Kidney tubule cell (primary cell): ENCODE data around the gene FAM90A26.
"Not testable (repeated sequence)": the region's sequence is repeated elsewhere in the genome, so short reads cannot be mapped to it uniquely, and the experiment has no call there.

Experiments used
- DNase-seq: peaks from one replicate; pipeline ENCODE4 v3.0.0-alpha.2; 2018; ENCODE audit warnings: low spot score

FAM90A26 gene, protein sequence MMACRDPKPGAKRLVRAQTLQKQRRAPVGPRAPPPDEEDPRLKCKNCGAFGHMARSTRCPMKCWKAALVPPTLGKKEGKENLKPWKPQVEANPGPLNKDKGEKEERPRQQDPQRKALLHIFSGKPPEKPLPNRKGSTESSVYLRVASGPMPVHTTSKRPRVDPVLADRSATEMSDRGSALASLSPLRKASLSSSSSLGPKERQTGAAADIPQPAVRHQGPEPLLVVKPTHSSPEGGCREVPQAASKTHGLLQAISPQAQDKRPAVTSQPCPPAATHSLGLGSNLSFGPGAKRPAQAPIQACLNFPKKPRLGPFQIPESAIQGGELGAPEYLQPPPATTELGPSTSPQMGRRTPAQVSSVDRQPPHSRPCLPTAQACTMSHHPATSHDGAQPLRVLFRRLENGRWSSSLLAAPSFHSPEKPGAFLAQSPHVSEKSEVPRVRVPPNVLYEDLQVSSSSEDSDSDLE

DNA sequence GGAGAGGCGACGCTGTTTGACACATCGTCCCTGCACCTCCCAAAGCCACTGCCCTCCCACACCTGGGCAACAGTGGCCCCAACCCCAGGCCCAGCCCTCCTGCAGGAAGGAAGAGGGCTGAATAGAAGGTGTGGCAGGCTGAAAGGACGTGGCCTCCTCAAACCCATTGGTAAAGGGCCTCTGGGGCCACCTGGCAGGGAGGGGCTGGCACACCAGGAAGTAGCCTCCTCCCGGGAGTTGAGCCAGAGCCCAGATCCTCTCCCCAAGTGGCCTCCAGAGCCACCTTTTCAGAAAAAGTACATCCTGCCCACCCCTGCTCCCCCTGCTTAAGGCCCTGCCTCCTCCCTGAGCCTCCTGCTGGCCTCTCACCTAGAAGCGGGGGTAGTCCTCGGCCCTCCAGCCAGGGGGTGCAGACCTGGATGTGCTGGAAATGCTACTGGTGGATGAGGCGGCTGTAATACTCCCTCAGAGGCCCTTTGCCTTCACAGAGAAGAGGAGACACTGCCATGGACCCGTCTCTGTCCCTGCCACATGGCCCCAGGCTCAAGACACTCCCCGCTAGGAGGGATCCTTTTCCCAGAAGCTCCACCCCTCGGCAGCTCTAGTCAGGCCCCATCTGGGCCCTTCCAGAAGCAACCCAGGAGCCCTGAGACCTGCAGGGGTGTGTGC, at the start of gene FAM90A26:
Gene FAM90A26 (plus strand): TSS at position 619 of the 669 bp plus-strand sequence. CDS start 2,764 bp downstream, outside the sequence.
- not testable (repeated sequence) for DNase-seq

DNA sequence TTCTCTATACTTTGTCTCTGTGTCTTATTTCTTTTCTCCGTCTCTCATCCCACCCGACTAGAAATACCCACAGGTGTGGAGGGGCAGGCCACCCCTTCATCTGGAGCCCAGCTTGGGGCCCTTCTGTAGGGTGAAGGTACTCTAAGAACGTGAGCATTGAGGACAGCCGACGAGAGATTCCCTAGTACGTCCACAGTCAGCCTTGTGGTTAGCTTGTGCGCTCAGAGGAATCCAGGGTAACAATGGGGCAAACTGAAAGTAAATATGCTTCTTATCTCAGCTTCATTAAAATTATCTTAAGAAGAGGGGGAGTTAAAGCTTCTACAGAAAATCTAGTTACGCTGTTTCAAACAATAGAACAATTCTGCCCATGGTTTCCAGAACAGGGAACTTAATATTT, 47.5 kb upstream of the FAM90A26 start:
- DNase-seq: not testable (repeated sequence)

DNA sequence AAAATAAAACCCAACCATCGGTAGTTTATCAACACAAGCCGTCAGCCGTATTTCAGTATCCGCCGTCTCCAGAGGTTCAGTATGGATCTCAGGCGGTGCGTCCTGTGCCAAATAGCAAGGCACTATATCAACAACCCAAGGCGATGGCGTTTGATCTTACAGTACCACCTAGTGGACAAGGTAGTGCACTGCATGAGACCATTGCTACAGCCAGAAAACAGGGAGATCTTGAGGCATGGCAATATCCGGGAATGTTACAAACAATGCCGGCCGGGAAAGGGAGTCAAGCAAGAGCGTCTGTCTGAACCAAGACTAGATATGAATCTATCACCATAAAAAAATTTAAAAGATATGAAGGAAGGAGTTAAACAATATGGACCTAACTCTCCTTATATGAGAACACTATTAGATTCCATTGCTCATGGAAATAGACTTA, 46.6 kb upstream of the FAM90A26 start:
- DNase-seq: peak; percentile 46

DNA sequence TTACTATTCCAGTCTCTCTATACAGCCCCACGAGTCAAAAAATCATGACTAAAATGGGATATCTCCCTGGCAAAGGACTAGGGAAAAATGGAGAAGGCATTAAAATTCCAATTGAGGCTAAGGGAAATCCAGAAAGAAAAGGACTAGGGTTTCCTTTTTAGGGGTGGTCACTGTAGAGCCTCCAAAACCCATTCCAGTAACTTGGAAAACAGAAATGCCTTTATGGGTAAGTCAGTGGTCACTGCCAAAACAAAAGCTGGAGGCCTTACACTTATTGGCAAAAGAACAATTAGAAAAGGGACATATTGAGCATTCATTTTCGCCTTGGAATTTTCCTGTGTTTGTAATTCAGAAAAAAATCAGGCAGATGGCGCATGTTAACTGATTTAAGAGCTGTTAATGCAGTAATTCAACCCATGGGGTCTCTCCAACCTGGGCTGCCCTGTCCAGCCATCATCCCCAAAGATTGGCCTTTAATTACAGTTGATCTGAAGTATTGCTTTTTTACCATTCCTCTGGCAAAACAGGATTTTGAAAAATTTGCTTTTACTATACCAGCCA, 44.5 kb upstream of the FAM90A26 start:
- not testable (repeated sequence) for DNase-seq

DNA sequence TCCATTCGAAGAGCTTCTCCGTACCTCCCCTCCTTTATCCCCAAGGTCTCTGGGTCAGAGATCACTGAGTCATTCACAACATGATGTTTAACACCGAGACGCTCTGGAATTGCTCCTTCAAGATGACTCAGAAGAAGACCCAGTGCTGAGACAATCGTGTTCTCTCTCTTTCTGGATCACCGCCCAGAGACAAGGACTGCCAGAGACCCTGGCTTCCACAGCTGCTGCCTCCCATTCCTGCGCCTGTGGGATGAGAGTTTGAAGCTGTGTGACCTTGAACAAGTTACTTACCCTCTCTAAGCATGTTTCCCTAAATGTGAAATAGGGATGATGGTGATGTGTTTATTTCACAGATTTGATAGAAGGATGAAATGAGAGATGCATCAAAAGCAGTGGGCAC, 38.8 kb upstream of the FAM90A26 start:
- peak; percentile 71 for DNase-seq

DNA sequence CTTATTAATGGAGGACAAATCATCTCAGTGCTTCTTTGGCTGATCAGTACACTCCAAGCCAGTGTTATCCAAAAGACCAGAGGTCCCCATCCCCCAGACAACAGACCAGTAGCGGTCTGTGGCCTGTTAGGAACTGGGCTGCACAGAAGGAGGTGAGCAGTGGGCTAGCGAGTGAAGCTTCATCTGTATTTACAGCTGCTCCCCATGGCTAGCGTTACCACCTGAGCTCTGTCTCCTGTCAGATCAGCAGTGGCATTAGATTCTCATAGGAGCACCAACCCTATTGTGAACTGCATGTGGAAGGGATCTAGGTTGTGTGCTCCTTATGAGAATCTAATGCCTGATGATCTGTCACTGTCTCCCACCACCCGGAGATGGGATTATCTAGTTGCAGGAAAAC, 37.4 kb upstream of the FAM90A26 start:
- DNase-seq: not testable (repeated sequence)

DNA sequence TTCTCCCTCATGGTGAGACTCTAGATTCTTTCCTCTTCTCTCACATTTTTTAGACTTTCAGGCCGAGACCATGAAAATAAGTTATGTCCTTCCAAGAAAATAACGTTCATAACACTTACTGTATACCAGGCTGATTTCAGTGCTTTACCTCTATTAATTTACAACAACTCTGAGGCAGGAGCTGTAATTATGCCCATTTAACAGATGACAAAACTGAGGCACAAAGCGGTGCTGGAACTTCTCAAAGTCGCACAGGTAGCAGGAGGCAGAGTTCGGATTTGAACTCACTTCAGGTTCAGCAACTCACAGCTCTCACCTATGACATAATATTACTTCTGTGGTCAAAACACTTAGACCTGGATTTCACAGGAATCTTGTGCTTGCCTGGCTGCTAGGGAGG, 36.2 kb upstream of the FAM90A26 start:
- not testable (repeated sequence) for DNase-seq

DNA sequence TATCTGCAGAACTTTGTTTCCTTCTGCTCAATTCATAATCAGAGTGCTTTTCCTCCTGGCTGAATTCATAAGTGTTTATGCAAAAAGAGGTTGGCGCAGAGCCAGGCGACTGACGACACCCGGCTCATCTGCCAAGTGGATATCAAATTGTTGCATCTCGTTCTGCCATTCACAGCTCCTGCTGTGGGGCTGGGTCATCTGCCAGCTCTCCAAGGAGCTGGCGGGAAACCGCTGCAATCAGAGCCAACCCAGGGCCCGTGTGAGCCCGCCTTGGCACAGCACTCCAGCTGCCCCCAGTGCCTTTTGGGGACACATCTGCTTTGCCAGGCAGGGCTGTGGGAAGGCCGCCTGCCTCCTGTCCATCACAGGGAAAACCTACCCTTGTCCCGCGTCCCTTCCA, 35.7 kb upstream of the FAM90A26 start:
- DNase-seq: not testable (repeated sequence)

DNA sequence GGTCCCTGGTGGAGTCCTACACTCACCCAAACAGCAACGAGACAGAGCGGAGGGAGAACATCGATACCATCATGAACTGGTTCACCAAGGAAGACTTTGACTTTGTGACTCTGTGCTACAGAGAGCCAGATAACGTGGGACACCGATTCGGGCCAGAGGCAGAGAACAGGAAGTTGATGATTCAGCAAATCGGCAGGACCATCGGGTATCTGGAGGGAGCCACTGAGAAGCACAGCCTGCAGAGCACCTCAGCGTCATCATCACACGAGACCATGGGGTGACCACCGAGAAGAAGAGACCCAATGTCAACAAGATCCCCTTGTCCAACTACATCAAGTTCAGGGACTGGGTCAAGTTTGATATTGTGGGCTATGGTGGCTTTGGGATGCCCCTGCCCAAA, 29.2 kb upstream of the FAM90A26 start:
- DNase-seq: not testable (repeated sequence)

DNA sequence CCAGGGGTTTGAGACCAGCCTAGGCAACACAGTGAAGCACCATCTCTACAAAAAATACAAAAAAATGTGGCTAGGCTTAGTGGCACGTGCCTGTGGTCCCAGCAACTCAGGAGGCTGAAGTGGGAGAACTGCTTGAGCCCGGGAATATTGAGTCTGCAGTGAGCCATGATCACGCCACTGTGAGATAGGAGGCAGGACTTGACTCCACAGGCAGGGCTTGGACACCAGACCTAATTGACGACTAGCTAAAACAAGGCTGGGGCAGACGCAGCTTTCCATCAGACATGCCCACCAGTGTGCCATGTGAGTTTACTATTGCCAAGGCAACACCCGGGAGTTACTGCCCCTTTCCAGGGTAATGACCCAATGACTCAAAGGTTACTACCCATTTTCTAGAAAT, 27.4 kb upstream of the FAM90A26 start:
- DNase-seq: not testable (repeated sequence)

DNA sequence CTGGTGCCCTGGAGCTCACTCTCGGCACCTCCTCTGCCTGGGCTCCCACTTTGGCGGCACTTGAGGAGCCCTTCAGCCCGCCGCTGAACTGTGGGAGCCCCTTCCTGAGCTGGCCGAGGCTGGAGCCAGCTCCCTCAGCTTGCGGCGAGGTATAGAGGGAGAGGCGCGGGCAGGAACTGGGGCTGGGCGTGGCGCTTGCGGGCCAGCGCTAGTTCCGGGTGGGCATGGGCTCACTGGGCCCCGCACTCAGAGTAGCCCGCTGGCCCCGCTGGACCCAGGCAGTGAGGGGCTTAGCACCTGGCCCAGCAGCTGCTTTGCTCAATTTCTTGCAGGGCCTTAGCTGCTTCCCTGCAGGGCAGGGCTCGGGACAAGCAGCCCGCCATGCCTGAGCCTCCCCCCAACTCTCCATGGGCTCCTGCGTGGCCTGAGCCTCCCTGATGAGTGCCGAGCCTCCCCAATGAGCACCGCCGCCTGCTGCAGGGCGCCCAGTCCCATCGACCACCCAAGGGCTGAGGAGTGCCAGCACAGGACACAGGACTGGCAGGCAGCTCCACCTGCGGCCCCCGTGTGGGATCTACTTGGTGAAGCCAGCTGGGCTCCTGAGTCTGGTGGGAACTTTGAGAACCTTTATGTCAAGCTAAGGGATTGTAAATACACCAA, 26.7 kb upstream of the FAM90A26 start:
- no peak for DNase-seq

DNA sequence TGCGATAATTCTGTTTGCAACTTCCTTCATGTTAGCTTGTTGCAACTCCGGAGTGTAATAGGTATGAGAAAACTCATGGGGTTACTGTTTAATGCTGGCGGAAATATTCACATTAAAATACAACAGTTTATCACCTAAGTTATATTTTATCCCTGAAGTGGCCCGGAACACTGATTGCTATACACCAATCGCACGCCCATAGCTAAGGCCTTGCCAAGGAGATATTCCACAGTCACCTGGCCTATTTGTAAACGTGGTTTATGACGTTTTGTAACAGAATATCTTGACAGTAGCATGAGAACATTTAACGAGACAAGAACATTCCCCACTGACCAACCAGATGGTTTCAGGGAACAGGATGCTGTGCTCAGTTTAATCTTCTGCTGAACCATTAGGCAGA, 23.2 kb upstream of the FAM90A26 start:
- DNase-seq: no peak

DNA sequence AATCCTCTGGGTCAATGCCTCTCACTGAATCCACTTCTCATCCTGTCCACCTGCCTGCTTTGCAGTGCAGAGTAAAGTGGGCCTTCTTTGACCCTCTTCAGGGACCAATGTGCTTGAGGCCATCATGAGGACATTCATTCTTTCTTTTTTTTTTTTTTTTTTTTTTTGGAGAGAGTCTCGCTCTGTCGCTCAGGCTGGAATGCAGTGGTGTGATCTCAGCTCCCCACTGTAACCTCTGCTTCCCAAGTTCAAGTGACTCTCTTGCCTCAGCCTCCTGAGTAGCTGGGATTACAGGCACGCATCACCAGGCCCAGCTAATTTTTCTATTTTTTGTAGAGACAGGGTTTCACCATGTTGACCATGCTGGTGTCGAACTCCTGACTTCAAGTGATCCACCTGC, 22.8 kb upstream of the FAM90A26 start:
- DNase-seq: peak; percentile 52

DNA sequence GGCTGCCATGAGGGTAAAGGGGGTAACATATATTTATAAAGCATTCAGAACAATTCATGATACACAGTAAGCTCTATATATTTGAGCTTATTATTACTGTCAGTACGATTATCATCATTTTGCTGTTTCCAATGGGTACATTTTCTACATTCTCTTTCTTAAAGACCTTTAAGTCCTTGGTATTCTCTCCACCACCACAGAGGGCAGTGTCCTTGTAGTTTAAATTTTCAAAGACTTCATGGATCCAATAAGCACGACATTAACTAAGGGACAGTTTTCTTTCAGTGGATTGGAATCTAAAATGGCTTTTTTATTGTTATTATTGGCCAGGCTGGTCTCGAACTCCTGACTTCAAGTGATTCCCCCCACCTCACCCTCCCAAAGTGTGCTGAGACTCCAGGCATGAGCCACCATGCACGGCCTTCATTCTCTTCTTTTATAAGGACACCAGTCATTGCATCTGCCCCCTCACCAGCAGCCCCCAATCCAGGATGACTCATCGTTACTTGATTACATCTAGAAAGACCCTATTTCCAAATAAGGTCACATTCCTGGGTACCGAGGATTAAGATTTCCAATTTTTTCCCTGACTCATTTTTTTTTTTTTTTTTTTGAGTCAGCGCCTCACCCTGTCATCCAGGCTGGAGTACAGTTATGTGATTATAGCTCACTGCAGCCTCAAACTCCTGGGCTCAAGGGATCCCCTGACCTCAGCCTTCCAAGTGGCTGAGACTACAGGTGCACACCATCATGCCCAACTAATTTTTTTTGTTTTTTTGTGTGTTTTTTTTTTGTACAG, 21.4 kb upstream of the FAM90A26 start:
- DNase-seq: peak; percentile 1

DNA sequence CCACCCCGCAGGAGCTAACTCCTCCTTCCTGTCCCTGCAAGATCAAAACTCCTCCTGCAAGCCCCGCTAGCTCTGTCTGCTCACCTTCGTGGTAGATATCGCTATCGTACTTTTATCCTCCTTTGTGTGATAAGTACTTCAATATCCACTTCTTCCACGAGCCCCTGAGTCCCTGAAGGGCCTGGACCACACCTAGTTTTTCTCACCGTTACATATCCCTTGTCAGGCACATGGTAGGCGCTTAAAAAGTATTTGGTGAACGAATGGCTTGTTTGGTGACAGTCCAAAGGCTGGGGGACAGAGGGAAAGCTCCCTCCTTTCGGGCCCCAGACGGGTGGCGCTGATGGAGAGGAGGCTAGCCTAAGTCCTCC, 18.4 kb upstream of the FAM90A26 start:
- DNase-seq: peak; percentile 11

DNA sequence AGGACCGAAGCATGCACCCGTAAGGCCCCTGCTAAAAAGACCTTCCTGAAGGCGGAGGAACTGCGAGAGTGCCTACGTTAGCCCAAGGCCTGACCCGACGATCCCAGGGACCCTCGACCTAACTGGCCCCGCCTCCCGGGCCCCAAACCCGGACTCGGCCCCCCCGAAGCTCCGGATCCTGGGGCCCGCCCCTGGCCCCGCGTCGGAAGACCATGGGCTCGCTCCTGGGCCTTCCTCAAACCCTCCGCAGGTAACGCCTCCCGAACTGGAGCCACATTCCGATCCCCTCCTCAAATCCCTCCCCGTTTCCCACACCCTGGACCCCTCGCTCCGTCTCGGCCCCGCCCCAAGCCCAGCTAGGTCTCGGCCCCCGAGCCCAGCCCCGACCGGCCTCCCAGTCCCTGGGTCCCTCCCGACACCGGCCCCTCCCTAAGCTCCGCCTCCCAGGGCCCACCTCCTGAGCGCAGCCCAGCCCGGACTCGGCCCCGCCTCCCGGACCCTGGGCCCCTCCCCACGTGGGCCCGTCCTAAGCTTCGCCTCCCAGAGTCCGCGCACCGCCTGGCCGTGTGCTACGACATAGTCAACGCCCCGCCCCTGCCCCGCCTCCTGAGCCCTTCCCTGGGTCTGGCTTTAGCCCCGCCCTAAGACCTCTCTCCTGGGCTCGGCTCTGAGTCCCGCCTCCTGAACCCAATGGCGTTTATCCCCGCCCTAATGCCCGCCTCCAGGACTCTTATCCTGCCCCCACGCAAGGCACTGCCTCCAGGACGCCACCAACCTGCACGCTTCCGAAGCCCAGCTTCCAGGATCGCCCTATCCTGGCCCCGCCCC, 17.8 kb upstream of the FAM90A26 start:
- peak; percentile 97 for DNase-seq

DNA sequence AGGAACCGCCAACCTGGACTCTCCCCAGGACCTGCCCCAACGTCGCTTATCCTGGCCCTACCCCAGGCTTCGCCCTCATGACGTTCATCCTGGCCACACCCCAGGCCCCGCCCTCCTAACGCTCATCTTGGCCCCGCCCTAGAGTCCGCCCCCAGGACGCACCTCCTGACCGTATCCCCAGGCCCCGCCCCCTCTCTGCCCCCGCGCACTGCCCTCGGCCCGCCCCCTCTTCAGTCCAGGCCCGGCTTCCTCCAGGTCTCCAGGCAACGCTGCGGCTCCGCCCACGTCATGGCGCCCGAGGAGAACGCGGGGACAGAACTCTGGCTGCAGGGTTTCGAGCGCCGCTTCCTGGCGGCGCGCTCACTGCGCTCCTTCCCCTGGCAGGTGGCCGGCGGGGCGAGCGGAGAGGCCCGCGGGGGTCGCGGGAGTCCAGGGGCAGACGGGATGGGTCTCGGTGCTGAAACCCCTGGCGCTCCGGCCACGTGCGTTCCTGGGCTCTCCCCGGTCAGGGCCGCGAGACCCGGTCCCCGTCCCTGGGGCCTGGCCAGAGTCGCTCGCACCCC, 17.1 kb upstream of the FAM90A26 start:
- peak; percentile 99 for DNase-seq

DNA sequence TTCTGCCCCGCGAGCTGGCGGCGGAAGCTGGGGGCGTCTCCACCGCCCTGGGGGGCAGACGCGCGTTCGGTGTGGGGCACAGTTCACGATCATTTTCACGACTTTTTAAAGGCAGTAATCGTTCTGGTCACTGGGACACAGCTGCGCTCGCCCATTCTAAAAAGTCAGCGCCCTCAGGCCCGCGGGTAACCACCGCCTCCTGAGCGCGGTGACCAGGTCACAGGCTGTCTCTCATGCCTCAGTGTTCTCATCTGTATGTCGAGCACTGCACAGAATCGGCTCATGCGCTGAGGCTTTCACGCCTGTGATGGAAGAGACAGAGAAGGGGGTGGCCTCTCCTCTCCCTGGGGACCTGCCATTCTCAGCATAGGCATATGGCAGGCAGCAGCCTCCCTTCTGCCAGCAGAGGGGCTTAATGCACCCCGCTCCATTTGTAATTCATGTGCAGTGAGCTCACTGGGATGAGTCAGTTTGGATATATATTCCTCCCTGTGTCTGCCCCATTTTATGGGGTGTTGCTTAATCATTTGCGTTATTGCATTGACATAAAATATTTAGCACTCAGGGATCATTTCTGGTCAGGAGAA, 16.5 kb upstream of the FAM90A26 start:
- peak; percentile 39 for DNase-seq

DNA sequence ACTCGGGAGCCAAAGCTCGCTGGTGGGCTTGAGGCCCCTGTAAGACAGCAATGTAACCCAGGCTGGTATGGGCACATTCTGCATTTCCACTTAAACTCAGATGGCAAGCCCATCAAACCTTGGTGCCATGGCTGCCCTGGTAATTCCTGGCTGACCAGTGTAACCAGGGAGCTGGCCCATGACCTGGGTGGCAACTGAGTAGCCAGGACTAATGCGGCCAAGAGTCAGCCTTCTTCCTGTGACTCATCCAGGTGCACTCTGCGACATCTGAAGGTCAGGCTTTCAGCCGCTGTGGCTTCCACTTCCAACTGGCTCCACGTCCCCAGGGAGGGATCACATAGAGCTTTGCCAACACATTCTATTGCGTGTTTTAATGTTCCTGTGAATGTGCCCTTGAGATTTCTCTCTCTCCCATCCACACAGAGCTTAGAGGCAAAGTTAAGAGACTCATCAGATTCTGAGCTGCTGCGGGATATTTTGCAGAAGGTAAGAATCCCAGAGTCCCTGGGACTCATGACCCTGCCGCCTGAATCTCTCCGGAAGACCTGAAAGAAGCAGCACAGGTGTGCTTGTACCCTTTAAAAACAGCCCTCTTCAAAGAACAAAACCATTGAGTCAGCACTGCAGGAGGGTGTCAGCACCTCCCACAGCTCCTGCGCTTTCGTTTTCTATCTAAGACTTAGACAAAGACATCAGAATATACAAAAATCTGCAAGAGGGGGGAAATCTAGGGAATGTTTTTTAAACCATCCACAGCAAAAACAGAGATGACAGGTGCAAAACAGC, 14.9 kb upstream of the FAM90A26 start:
- peak; percentile 29 for DNase-seq
